Fibroblast of pulmonary artery (primary cell): ENCODE measurements around the gene PAQR5.
"Not testable (repeated sequence)": the region's sequence is repeated elsewhere in the genome, so short reads cannot be mapped to it uniquely, and the experiment has no call there.

Source experiments
- DNase-seq: peaks from one replicate; pipeline ENCODE4 v3.0.0-alpha.2; 2010; ENCODE audit warnings: low read depth
- H3K4me3 ChIP-seq: replicated peaks from 2 replicates; pipeline ENCODE4 v1.5.1; 2011; ENCODE audit warnings: low read depth, mild to moderate bottlenecking, control low read depth, low read length, moderate library complexity
- CTCF ChIP-seq: IDR thresholded peaks from 2 replicates; pipeline ENCODE4 v1.5.1; 2011; ENCODE audit warnings: mild to moderate bottlenecking, control low read depth, low read length, inconsistent platforms; ENCODE audit errors: missing control alignments

PAQR5 gene

GRCh38 chr15:69373406-69373805, 74.7 kb downstream of the PAQR5 start:
- no peak for DNase-seq
- no peak for TF ChIP-seq CTCF
- no peak overlapping the region for H3K4me3 ChIP-seq

DNA sequence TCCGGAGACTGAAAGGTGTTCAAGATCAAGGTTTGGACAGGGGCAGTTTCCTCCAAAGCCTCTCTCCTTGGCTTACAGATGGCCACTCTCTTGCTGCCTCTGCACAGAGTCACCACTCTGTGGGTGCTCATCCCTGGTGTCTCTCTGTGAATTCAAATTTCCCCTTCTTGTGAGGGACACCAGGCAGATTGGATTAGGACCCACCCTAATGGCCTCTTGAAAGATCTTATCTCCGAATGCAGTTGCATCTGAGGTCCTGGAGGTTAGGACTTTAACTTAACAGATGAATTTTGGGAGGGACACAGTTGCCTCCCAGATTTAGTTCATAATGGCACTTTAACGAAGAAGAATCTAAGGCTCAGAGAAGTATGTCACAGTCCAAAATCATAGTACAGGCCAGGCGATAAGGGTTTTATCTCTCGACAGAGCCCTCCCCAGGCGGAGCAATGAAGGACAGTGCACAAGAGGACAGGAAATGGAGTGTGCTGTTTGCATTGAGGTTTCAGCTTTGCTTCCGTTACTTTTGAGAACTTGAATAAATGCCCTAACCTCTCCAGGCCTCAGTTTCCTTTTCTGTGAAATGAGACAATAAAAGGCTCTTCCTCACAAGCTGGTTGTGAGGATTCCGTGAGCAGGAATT, 76.6 kb downstream of the PAQR5 start:
- TF ChIP-seq CTCF, result no peak
- no peak for DNase-seq
- no peak overlapping the region for H3K4me3 ChIP-seq

GRCh38 chr15:69377216-69377970, 78.7 kb downstream of the PAQR5 start:
- H3K4me3 ChIP-seq, result no peak overlapping the region
- DNase-seq, result no peak
- no peak for TF ChIP-seq CTCF

GRCh38 chr15:69380100-69380725, 81.5 kb downstream of the PAQR5 start:
- peak; percentile 38 for TF ChIP-seq CTCF
- peak; percentile 29 for DNase-seq
- no peak overlapping the region for H3K4me3 ChIP-seq

GRCh38 chr15:69380726-69381105, 82.0 kb downstream of the PAQR5 start:
- TF ChIP-seq CTCF, result no peak
- DNase-seq, result no peak
- no peak overlapping the region for H3K4me3 ChIP-seq

- H3K4me3 ChIP-seq, DNase-seq: not testable (repeated sequence)
These were observed 83.5 kb downstream of the PAQR5 start for GRCh38 chr15:69382176-69382575.

DNA sequence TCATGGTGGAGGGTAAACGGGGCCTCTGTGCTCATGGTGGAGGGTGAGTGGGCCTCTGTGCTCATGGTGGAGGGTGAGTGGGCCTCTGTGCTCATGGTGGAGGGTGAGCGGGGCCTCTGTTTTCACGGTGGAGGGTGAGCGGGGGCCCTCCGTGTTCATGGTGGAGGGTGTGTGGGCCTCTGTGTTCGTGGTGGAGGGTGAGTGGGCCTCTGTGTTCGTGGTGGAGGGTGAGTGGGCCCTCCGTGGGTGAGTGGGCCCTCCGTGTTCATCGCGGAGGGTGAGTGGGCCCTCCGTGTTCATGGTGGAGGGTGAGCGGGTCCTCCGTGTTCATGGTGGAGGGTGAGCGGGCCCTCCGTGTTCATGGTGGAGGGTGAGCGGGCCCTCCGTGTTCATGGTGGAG, 85.4 kb downstream of the PAQR5 start:
- DNase-seq, H3K4me3 ChIP-seq: not testable (repeated sequence)
